Measurements from ENCODE around the gene CGB8. TPM values are rescaled to one million over a fixed set of nuclear protein-coding genes. Genes with fewer than 3 reads are reported as not detected.

CGB8 gene
- polyA plus RNA-seq, 1 donor from 2014 or later, result not detected

DNA sequence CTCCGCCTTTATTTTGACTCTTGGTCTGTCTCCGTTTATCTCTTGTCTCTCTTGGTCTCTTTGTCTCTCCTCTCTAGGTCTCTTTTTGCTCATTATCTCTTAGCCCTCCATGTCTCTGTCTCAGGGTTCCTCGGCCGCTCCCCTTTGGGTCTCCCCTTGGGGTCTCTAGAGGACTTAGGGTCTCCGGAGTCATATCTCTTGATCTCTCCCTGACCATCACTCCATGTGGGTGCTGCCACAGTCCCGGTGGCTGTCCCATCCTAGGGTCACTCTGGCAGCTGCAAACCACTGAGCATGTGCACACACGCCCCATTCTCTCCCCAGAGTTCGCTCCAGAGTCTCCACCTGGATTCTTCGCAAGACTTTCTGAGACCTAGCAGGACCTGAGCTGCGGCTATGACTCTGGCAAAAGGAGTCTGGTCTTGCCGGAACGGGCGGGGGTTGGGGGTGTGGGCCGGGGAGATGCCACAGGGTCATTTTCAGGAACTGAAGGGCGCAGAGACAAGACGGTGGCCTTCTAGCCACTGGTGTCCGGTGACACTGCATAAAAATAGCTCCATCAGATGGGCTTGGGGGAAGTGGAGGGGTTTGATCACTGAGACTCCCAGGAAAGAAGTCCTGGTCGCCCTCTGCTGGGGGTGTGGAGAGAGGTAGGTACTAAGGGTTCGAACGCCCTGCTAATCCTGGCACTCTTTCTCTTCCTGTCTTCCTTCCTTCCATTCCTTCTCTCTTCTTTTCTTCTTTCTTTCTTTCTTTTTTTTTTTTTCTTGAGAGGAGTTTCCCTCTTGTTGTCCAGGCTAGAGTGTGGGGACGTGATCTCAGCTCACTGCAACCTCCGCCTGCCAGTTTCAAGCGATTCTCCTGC is 24.8 kb upstream of the CGB8 start:
- H3K4me1 Mint-ChIP-seq, result peaks cover 2 to 6% (median 5%) of the 10 kb centered on the region in 3 donors
- H3K27ac Mint-ChIP-seq, result peak overlapping the region in 2 of 3 donors; percentile 50 to 76
- H3K27me3 Mint-ChIP-seq, result peaks cover 29% of the 10 kb centered on the region
- no peaks in the 10 kb centered on the region for H3K36me3 Mint-ChIP-seq
- peaks cover 0 to 6% (median 5%) of the 10 kb centered on the region in 3 donors for H3K9me3 Mint-ChIP-seq
- H3K4me3 Mint-ChIP-seq, result peak overlapping the region in 2 of 4 donors; percentile 80 to 82

- Mint-ChIP-seq H3K4me3 (peak overlapping the region in 1 of 4 donors; percentile 8), H3K27ac (peak overlapping the region in 1 of 3 donors; percentile 16), H3K4me1 (peaks cover 2 to 6% (median 5%) of the 10 kb centered on the region in 3 donors), H3K27me3 (peaks cover 38% of the 10 kb centered on the region), H3K9me3 (peaks cover 0 to 6% (median 5%) of the 10 kb centered on the region in 3 donors), H3K36me3 (no peaks in the 10 kb centered on the region)
Observed at GRCh38 chr19:49071860-49072547, 23.1 kb upstream of the CGB8 start.

DNA sequence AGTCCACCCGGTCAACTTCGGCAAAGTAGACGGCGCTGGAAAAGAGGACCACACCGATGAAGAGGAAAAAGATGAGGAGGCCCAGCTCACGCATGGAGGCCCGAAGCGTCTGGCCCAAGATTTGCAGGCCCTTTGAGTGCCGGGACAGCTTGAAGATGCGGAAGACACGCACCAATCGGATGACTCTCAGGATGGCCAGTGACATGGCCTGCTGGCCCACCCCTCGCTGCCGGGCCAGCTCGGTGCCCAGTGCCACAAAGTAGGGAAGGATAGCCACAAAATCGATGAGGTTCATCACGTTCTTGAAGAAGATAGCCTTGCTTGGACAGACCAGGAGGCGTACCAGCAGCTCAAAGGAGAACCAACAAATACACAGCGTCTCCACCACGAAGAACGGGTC is 21.5 kb upstream of the CGB8 start:
- peaks cover 0 to 6% (median 5%) of the 10 kb centered on the region in 3 donors for H3K9me3 Mint-ChIP-seq
- H3K36me3 Mint-ChIP-seq, result no peaks in the 10 kb centered on the region
- H3K27me3 Mint-ChIP-seq, result peaks cover 44% of the 10 kb centered on the region
- H3K27ac Mint-ChIP-seq, result no peak overlapping the region
- H3K4me3 Mint-ChIP-seq, result no peak overlapping the region
- peaks cover 2 to 6% (median 5%) of the 10 kb centered on the region in 3 donors for H3K4me1 Mint-ChIP-seq

- Mint-ChIP-seq H3K4me3 (no peak overlapping the region), H3K4me1 (peaks cover 2 to 6% (median 4%) of the 10 kb centered on the region in 3 donors), H3K9me3 (peaks cover 0 to 6% (median 5%) of the 10 kb centered on the region in 3 donors), H3K36me3 (no peaks in the 10 kb centered on the region), H3K27me3 (peaks cover 47% of the 10 kb centered on the region), H3K27ac (no peak overlapping the region)
Observed at GRCh38 chr19:49069026-49069425, 20.1 kb upstream of the CGB8 start.

- Mint-ChIP-seq H3K27me3 (peaks cover 43% of the 10 kb centered on the region), H3K9me3 (peaks cover 0 to 6% (median 4%) of the 10 kb centered on the region in 3 donors), H3K4me3 (no peak overlapping the region)
Observed at GRCh38 chr19:49067554-49067953, 18.6 kb upstream of the CGB8 start.

GRCh38 chr19:49065905-49066512 is 17.1 kb upstream of the CGB8 start:
- Mint-ChIP-seq H3K4me3 (peak overlapping the region in 1 of 4 donors; percentile 17), H3K4me1 (no peaks in the 10 kb centered on the region), H3K27me3 (peaks cover 44% of the 10 kb centered on the region), H3K9me3 (peaks cover 0 to 6% (median 4%) of the 10 kb centered on the region in 3 donors), H3K27ac (no peak overlapping the region), H3K36me3 (no peaks in the 10 kb centered on the region)

More at GRCh38 chr19:49067554-49067953, 18.6 kb upstream of the CGB8 start:
- Mint-ChIP-seq H3K27ac (no peak overlapping the region), H3K36me3 (no peaks in the 10 kb centered on the region), H3K4me1 (no peaks in the 10 kb centered on the region)

- Mint-ChIP-seq H3K4me1 (no peaks in the 10 kb centered on the region), H3K36me3 (no peaks in the 10 kb centered on the region), H3K9me3 (peaks cover 0 to 6% (median 4%) of the 10 kb centered on the region in 3 donors), H3K27me3 (peaks cover 47% of the 10 kb centered on the region), H3K4me3 (no peak within 1 kb of the TSS), H3K27ac (no peak within 1 kb of the TSS)
Observed at GRCh38 chr19:49064768-49065611, 16.1 kb upstream of the CGB8 start, which contains the start of gene NTF4. NTF4 (minus strand) TSS chr19:49064818; CDS start chr19:49061997, 2,821 bp downstream.

DNA sequence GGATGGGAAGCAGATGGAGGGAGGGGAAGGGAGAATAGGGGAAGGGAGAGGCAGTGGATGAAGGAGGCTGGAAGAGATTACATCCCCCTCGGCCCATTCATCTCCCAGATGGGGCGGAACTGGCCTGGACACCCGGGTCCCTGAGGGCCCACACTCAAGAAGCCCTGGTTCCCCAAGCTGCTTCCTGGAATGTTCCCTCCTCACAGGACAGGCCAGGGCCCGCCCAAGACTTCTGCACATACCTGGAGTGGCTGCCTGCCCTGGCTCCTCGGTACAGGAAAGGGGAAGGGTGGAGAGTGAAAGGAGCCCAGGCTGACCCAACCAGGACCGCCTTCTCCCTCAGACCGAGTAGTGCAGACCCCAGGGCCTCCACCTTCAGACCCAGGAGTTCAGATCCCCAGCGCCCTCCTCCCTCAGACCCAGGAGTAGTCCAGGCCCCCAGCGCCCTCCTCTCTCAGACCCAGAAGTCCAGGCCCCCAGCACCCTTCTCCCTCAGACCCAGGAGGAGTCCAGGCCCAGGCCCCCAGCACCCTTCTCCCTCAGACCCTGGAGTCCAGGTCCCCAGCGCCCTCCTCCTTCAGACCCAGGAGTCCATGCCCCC is 15.2 kb upstream of the CGB8 start:
- peaks cover 47% of the 10 kb centered on the region for H3K27me3 Mint-ChIP-seq
- peaks cover 3% of the 10 kb centered on the region for H3K36me3 Mint-ChIP-seq
- no peak overlapping the region for H3K27ac Mint-ChIP-seq
- H3K4me1 Mint-ChIP-seq, result peaks cover 0 to 4% (median 3%) of the 10 kb centered on the region in 3 donors
- peaks cover 0 to under 1% (median 0%) of the 10 kb centered on the region in 3 donors for H3K9me3 Mint-ChIP-seq
- H3K4me3 Mint-ChIP-seq, result no peak overlapping the region

DNA sequence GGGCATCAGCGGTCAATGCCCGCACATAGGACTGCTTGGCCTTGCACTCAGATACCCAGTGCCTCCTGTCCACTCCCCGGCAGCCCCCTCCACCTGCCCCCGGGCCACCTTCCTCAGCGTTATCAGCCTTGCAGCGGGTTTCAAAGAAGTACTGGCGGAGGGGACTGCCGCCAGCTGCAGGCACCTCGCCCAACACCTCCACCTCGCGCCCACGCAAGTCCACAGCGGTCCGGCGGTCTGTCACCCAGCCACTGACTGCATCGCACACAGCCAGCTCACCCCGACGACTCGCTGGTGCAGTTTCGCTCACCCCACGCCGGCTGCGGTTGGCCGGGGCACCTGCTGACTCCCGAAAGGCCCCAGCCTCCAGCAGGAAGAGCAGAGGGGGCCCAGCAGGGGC is 12.5 kb upstream of the CGB8 start:
- peaks cover 51% of the 10 kb centered on the region for H3K27me3 Mint-ChIP-seq
- peaks cover 4 to 14% (median 11%) of the 10 kb centered on the region in 3 donors for H3K4me1 Mint-ChIP-seq
- peaks cover 3% of the 10 kb centered on the region for H3K36me3 Mint-ChIP-seq
- H3K9me3 Mint-ChIP-seq, result no peaks in the 10 kb centered on the region
- H3K4me3 Mint-ChIP-seq, result no peak overlapping the region
- H3K27ac Mint-ChIP-seq, result no peak overlapping the region

DNA sequence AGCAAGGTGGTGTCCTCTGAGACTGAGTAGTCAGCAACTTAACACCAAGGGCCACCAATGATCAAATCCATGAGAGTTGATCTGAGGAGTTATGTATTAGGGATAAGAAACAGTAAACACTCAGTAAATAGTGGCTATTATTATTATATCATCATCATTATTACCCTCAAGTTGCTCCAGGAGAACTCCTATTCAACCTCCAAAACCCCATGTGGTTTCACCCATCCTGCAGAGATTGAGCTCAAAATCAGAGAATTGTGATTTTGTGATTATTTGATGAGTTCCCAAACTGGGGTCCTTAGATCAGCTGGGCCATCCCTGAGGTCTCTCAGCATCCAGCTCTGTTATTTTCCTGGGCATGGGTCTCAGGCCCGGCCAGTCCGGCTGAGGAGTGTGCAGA is 12.1 kb upstream of the CGB8 start:
- H3K27me3 Mint-ChIP-seq, result peaks cover 50% of the 10 kb centered on the region
- no peaks in the 10 kb centered on the region for H3K9me3 Mint-ChIP-seq
- peaks cover 4 to 14% (median 11%) of the 10 kb centered on the region in 3 donors for H3K4me1 Mint-ChIP-seq
- H3K36me3 Mint-ChIP-seq, result peaks cover 3% of the 10 kb centered on the region
- H3K4me3 Mint-ChIP-seq, result peak overlapping the region in 2 of 4 donors; percentile 3 to 6
- peak overlapping the region in 1 of 3 donors; percentile 17 for H3K27ac Mint-ChIP-seq

- peak overlapping the region in 1 of 4 donors; percentile 41 for H3K4me3 Mint-ChIP-seq
- H3K27ac Mint-ChIP-seq, result peak overlapping the region in 1 of 3 donors; percentile 80
- H3K27me3 Mint-ChIP-seq, result peaks cover 43% of the 10 kb centered on the region
- H3K4me1 Mint-ChIP-seq, result peaks cover 4 to 14% (median 11%) of the 10 kb centered on the region in 3 donors
- peaks cover 3% of the 10 kb centered on the region for H3K36me3 Mint-ChIP-seq
- H3K9me3 Mint-ChIP-seq, result no peaks in the 10 kb centered on the region
Observed at GRCh38 chr19:49059053-49059452, 10.1 kb upstream of the CGB8 start.

DNA sequence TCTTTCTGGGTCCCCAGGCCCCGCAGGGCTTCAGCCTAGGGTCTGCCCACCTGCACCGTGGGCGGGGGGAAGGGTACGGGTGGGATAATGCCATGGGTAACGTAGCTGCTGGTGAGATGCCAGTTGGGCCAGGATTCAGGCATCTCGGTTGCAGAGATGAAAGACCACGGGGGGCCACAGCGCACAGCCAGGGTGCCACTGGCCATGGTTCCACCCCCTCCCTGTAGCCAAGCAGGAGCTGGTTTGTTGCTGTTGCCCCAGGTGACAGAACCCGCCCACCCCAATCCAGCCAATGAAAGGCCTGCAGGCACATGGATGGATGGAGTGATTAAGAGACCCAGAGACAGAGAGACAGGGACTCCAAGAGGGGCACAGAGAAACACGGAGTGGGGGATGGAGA is 9.7 kb upstream of the CGB8 start:
- peaks cover 4 to 14% (median 11%) of the 10 kb centered on the region in 3 donors for H3K4me1 Mint-ChIP-seq
- H3K27me3 Mint-ChIP-seq, result peaks cover 46% of the 10 kb centered on the region
- H3K27ac Mint-ChIP-seq, result peak overlapping the region in 1 of 3 donors; percentile 80
- H3K9me3 Mint-ChIP-seq, result no peaks in the 10 kb centered on the region
- peaks cover 3% of the 10 kb centered on the region for H3K36me3 Mint-ChIP-seq
- H3K4me3 Mint-ChIP-seq, result peak overlapping the region in 1 of 4 donors; percentile 87

GRCh38 chr19:49057636-49058234 is 8.8 kb upstream of the CGB8 start, which contains the start of gene CGB7:
CGB7 (minus strand) TSS chr19:49057749; CDS start chr19:49055375, 2,374 bp downstream.
- Mint-ChIP-seq H3K27me3 (peaks cover 40% of the 10 kb centered on the region), H3K9me3 (no peaks in the 10 kb centered on the region), H3K27ac (peak within 1 kb of the TSS in 2 of 3 donors; percentile 31 to 80), H3K4me3 (peak within 1 kb of the TSS; percentile 77 to 93 (median 84)), H3K4me1 (peaks cover 4 to 14% (median 11%) of the 10 kb centered on the region in 3 donors), H3K36me3 (peaks cover 3% of the 10 kb centered on the region)
